ENCODE results near the gene RBBP8.

The RBBP8 gene

DNA sequence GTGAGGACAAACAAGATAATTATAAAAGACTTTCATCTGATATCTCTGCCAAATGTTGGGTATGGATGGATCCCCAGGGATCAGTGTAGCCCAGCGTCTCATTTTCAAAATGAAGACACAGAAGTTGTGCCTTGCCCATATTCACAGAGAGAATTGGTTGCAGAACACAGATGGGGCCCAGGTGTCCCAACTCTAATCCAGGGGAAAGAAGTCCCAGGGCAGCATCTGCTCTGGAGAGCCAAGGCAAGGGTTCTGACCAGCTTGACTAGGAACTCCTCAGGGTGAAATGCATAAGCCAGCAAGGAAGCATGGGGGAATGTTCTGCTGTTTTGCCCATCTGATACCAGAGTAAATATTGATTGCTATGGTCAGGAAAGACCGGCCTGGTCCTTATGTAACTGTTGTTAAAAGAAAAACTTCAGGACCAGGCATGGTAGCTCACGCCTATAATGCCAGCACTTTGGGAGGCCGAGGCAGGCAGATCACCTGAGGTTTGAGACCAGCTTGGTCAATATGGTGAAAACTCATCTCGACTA, 133.4 kb downstream of the RBBP8 start:
- no peak overlapping the region for H3K4me3 ChIP-seq
- TF ChIP-seq, protein P1, sequence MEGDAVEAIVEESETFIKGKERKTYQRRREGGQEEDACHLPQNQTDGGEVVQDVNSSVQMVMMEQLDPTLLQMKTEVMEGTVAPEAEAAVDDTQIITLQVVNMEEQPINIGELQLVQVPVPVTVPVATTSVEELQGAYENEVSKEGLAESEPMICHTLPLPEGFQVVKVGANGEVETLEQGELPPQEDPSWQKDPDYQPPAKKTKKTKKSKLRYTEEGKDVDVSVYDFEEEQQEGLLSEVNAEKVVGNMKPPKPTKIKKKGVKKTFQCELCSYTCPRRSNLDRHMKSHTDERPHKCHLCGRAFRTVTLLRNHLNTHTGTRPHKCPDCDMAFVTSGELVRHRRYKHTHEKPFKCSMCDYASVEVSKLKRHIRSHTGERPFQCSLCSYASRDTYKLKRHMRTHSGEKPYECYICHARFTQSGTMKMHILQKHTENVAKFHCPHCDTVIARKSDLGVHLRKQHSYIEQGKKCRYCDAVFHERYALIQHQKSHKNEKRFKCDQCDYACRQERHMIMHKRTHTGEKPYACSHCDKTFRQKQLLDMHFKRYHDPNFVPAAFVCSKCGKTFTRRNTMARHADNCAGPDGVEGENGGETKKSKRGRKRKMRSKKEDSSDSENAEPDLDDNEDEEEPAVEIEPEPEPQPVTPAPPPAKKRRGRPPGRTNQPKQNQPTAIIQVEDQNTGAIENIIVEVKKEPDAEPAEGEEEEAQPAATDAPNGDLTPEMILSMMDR (IDR thresholded peaks at IDR 0.05) = no peak
- H3K27ac ChIP-seq = no peak overlapping the region
- DNase-seq (ENCODE audit: low spot score) = no peak

DNA sequence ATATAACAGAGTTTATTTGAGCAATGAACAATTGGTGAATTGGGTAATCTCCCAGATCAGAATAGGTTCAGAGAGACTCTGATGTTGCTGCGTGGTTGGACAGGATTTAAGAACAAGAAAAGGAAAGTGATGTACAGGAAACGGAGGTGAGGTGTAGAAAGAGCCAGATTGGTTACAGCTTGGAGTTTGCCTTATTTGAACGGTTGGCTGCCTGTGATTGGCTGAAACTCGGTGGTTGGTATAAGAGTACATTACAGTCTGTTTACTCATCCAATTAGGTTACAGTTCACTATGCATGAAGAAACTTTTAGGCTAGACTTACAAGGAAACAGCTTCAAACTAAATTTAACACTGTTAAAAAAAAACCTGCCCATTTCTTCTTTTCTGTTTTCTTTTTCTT, 134.1 kb downstream of the RBBP8 start:
- Histone ChIP-seq H3K4me3 (no peak overlapping the region), H3K27ac (no peak overlapping the region)
- TF ChIP-seq, protein P1 (IDR thresholded peaks at IDR 0.05) = no peak
- DNase-seq (ENCODE audit: low spot score) = no peak

DNA sequence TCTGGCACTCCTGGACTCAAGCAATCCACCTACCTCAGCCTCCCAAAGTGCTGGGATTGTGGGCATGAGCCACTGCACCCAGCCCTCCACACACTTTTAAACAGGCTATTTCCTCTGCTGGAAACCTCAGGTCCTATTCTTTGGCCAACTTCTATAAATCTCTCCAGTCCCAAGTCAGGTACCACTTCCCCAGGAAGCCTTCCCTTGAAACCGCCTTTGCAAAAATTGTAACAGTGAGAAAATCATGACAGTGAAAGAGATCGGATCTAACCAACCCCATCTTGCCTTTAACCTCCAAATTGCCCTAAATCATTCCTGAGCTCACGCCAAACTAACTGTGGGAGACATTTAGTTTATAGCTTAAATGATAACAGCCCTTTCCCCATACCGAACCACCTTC, 134.9 kb downstream of the RBBP8 start:
- H3K4me3 ChIP-seq = no peak overlapping the region
- no peak for DNase-seq (ENCODE audit: low spot score)
- no peak overlapping the region for H3K27ac ChIP-seq
- TF ChIP-seq, protein P1 (IDR thresholded peaks at IDR 0.05) = no peak

DNA sequence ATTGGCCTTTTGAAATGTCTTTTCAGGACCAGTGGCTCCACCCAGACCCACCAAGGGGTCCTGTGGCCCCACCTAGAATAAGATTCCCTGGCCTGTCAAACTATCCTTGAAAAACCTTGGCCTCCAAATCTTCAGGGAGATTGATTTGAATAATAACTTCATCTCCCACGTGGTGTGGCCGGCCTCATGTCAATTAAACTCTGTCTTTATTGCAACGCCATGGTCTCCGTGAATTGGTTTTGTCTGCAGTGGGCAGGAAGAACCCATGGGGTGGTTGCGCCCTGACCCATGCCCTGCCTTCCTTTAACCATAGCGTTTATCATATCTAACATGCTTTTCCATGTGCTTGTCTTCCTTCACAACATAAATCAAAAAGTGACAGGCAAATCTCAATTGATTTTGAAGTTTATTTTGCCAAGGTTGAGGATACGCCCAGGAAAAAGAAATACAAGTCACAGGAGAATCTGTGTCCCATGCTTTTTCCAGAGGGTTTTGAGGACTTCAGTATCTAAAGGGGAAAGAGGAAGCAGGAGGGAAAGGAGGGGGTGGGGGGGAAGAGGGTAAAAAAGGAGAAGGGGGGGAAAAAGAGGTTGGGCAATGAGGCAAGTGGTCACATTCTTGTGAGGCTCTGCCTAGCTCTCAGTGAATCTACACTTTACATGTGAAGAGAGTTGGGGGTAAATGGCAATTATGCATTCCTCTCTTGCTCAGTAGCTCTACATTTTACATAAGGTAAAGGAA, 135.6 kb downstream of the RBBP8 start:
- DNase-seq (ENCODE audit: low spot score) = no peak
- TF ChIP-seq, protein P1 (IDR thresholded peaks at IDR 0.05) = no peak

DNA sequence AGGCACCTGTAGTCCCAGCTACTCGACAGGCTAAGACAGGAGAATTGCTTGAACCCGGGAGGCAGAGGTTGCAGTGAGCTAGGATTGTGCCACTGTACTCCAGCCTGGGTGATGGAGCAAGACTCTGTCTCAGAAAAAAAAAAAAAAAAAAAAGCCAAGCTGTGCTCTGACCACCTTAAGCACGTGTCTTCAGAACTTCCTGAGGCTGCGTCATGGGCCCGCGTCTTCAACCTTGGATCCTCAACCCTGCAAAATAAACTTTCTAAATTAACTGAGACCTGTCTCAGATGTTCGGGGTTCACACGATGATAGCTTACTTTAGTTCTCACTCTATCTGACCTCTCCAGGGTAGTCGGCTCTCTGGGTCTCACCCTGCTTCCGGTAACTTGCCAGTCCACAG, 136.4 kb downstream of the RBBP8 start:
- no peak overlapping the region for H3K27ac ChIP-seq

More for the DNA sequence above, 135.6 kb downstream of the RBBP8 start:
- Histone ChIP-seq H3K27ac (no peak overlapping the region), H3K4me3 (no peak overlapping the region)

DNA sequence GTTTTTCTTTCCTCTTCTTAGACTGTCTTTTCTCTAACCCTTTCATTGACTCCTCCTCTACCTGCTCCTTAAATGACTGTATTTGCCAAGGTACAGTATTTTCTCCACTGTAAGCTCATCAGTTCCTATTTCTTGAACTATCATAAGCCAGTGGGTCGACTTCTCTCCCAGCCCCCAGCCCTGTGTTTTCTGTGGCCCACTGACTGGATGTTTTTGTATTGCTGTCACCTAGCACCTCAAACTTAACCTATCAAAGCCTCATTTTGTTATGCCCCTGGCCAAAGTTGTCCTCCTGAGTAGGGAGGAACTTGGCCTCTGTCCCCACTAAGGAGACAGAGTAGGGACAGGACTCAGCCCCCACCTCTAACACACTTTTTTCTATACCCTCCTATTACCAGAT, 136.8 kb downstream of the RBBP8 start:
- no peak for DNase-seq (ENCODE audit: low spot score)
- no peak overlapping the region for H3K27ac ChIP-seq
- H3K4me3 ChIP-seq = no peak overlapping the region
- TF ChIP-seq, protein P1 (IDR thresholded peaks at IDR 0.05) = no peak

More for the DNA sequence above, 136.4 kb downstream of the RBBP8 start:
- TF ChIP-seq, protein P1 (IDR thresholded peaks at IDR 0.05) = no peak
- H3K4me3 ChIP-seq = no peak overlapping the region
- DNase-seq (ENCODE audit: low spot score) = no peak

DNA sequence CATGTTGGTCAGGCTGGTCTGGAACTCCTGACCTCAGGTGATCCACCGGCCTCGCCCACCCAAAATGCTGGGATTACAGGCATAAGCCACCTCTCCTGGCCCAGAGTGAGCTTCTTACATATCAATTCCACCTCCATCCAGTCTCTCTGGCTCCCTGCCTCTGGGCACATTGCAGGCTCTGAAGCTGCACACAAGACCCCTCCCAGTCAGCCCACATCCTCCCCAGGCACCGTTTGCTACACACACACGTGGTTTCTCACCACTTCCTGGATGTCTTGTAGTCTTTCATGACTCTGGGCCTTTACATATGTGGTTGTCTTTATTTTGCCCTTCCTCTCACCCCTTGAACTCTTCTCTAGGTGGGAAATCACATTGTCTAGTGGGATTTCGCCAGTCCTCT, 138.2 kb downstream of the RBBP8 start:
- TF ChIP-seq, protein P1 (IDR thresholded peaks at IDR 0.05) = no peak
- DNase-seq (ENCODE audit: low spot score) = no peak
- Histone ChIP-seq H3K4me3 (no peak overlapping the region), H3K27ac (no peak overlapping the region)
